ENCODE measurements around the gene XYLB.

DNA sequence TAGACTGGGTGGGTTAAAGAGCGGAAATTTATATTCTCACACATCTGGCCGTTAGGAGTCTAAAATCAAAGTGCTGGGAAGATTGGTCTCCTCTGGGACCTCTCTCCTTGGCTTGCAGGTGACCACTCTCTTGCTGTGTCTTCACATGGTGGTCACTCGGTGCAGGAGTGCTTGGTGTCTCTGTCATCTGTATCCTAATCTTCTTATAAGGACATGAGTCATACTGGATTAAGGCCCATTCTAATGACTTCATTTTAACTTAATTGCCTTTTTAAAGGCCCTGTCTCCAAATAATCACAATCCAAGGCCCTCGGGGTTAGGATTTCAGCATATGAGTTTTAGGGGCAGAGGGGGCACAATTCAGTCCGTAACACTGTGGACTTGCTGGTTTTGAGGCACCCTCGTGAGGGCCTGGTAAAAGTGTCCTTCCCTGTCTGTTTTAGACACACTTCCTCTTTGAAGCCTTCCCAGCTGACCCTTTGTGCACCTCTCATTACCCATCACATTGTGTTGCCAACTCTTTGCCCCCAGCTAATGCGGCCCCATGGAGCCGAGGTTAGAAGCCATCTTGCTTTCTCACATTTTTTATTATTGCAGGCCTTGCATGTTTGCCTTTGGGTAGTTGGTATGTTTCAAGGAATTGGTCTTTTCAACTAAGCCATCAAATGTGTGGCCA lies 3.2 kb downstream of the XYLB start:
- TF ChIP-seq YY1 (IDR thresholded peaks at IDR 0.05; ENCODE audit: low read depth) (no peak), FOXM1 (IDR thresholded peaks at IDR 0.05; ENCODE audit: borderline replicate concordance, low read depth) (no peak), EP300 (IDR thresholded peaks at IDR 0.05; ENCODE audit: borderline replicate concordance) (no peak), RAD21 (IDR thresholded peaks at IDR 0.05; ENCODE audit: low read depth) (no peak), TAF1 (IDR thresholded peaks at IDR 0.05; ENCODE audit: low read depth) (no peak), CEBPB (IDR thresholded peaks at IDR 0.05) (no peak), ZBTB7A (IDR thresholded peaks at IDR 0.05; ENCODE audit: low read depth) (no peak), CREB1 (IDR thresholded peaks at IDR 0.05; ENCODE audit: low read depth) (no peak), TCF12 (IDR thresholded peaks at IDR 0.05; ENCODE audit: low read depth) (no peak), NFIC (IDR thresholded peaks at IDR 0.05) (no peak), EGR1 (IDR thresholded peaks at IDR 0.05) (no peak)
- TF ChIP-seq, protein P1, sequence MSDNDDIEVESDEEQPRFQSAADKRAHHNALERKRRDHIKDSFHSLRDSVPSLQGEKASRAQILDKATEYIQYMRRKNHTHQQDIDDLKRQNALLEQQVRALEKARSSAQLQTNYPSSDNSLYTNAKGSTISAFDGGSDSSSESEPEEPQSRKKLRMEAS (IDR thresholded peaks at IDR 0.05): no peak
- TF ChIP-seq, protein P2, sequence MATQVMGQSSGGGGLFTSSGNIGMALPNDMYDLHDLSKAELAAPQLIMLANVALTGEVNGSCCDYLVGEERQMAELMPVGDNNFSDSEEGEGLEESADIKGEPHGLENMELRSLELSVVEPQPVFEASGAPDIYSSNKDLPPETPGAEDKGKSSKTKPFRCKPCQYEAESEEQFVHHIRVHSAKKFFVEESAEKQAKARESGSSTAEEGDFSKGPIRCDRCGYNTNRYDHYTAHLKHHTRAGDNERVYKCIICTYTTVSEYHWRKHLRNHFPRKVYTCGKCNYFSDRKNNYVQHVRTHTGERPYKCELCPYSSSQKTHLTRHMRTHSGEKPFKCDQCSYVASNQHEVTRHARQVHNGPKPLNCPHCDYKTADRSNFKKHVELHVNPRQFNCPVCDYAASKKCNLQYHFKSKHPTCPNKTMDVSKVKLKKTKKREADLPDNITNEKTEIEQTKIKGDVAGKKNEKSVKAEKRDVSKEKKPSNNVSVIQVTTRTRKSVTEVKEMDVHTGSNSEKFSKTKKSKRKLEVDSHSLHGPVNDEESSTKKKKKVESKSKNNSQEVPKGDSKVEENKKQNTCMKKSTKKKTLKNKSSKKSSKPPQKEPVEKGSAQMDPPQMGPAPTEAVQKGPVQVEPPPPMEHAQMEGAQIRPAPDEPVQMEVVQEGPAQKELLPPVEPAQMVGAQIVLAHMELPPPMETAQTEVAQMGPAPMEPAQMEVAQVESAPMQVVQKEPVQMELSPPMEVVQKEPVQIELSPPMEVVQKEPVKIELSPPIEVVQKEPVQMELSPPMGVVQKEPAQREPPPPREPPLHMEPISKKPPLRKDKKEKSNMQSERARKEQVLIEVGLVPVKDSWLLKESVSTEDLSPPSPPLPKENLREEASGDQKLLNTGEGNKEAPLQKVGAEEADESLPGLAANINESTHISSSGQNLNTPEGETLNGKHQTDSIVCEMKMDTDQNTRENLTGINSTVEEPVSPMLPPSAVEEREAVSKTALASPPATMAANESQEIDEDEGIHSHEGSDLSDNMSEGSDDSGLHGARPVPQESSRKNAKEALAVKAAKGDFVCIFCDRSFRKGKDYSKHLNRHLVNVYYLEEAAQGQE (IDR thresholded peaks at IDR 0.05; ENCODE audit: low read depth): no peak
- TF ChIP-seq, protein P3, sequence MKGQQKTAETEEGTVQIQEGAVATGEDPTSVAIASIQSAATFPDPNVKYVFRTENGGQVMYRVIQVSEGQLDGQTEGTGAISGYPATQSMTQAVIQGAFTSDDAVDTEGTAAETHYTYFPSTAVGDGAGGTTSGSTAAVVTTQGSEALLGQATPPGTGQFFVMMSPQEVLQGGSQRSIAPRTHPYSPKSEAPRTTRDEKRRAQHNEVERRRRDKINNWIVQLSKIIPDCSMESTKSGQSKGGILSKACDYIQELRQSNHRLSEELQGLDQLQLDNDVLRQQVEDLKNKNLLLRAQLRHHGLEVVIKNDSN (IDR thresholded peaks at IDR 0.05): no peak

Measured in Ishikawa (cell line).